Medulla oblongata (tissue), 1 donor: Measurements from ENCODE around the gene STEAP2.

Source experiments
- DNase-seq: peaks from one replicate; pipeline ENCODE4 v3.0.0-alpha.2; 2015; ENCODE audit errors: extremely low spot score

The STEAP2 gene

GRCh38 chr7:90270431-90271178 lies 59.1 kb downstream of the STEAP2 start:
- no peak for DNase-seq

- DNase-seq: no peak
Observed at GRCh38 chr7:90271753-90272152, 60.2 kb downstream of the STEAP2 start.

GRCh38 chr7:90272242-90272641 lies 60.7 kb downstream of the STEAP2 start:
- DNase-seq: no peak

- DNase-seq: no peak
Observed at GRCh38 chr7:90274161-90274560, 62.6 kb downstream of the STEAP2 start.

- DNase-seq: no peak
Observed at GRCh38 chr7:90276033-90276728, 64.6 kb downstream of the STEAP2 start.
